ENCODE data around the gene POLR3H. TPM values are rescaled to one million over a fixed set of nuclear protein-coding genes. Genes with fewer than 3 reads are reported as not detected.

The POLR3H gene
- total and polyA plus RNA-seq, 2 donors (not counting 1 experiment from before 2014, with no cell fraction given): 12.4 to 32.1 TPM

- H3K36me3 ChIP-seq (replicated peaks in 1 of 2; ENCODE audit: control extremely low read depth in 1 of 2, control insufficient read depth in 1 of 2, extremely low read depth in 1 of 2, insufficient read depth in 2 of 2, low read length in 1 of 2): peaks cover 0 to 20% of the 10 kb centered on the region in 2 experiments
- H3K27ac ChIP-seq (ENCODE audit: low read length in 2 of 2): no peak overlapping the region
- Mint-ChIP-seq H3K9me3 (ENCODE audit: insufficient read depth) (no peaks in the 10 kb centered on the region), H3K4me3 (no peak overlapping the region), H3K27ac (no peak overlapping the region), H3K27me3 (no peaks in the 10 kb centered on the region), H3K4me1 (no peaks in the 10 kb centered on the region)
- no peaks in the 10 kb centered on the region for H4K20me1 ChIP-seq (ENCODE audit: control insufficient read depth, insufficient read depth, low read length, poor library complexity, severe bottlenecking)
- intact Hi-C loops (cut with micrococcal nuclease): no loop called here
- ChIA-PET CTCF (no interaction called here), POLR2A (interaction anchor here (0.6 kb wide), 1 partner anchor 314 kb away, joined by 3 read pairs; no protein-coding TSS in a partner anchor)
- no peak overlapping the region for H3K9ac ChIP-seq (ENCODE audit: low read length)
- 98% methylated on average over 8 of the region's 9 CpGs for WGBS (ENCODE audit: insufficient coverage)
- H3K4me1 ChIP-seq (ENCODE audit: control insufficient read depth in 2 of 2, insufficient read depth in 2 of 2, low read length in 2 of 2): no peaks in the 10 kb centered on the region
- no peak overlapping the region for H3K4me2 ChIP-seq (replicated peaks; ENCODE audit: low read depth, low read length, poor library complexity, severe bottlenecking)
- H3K4me3 ChIP-seq (ENCODE audit: control extremely low read depth in 1 of 5, extremely low read depth in 1 of 5, insufficient read depth in 1 of 5, low read depth in 2 of 5, low read length in 4 of 5): no peak overlapping the region
- no peak overlapping the region for H2AFZ ChIP-seq (ENCODE audit: insufficient read depth, low read depth, low read length, poor library complexity, severe bottlenecking)
- ATAC-seq (ENCODE audit: low read depth) (no peak), DNase-seq (no peak)
- H3K79me2 ChIP-seq (ENCODE audit: control insufficient read depth, insufficient read depth, low read length): no peaks in the 10 kb centered on the region
- no peaks in the 10 kb centered on the region for H3K27me3 ChIP-seq (replicated peaks in 1 of 4; ENCODE audit: control extremely low read depth in 1 of 4, control insufficient read depth in 3 of 4, insufficient read depth in 4 of 4, low read length in 3 of 4)
- TF ChIP-seq, protein P1, sequence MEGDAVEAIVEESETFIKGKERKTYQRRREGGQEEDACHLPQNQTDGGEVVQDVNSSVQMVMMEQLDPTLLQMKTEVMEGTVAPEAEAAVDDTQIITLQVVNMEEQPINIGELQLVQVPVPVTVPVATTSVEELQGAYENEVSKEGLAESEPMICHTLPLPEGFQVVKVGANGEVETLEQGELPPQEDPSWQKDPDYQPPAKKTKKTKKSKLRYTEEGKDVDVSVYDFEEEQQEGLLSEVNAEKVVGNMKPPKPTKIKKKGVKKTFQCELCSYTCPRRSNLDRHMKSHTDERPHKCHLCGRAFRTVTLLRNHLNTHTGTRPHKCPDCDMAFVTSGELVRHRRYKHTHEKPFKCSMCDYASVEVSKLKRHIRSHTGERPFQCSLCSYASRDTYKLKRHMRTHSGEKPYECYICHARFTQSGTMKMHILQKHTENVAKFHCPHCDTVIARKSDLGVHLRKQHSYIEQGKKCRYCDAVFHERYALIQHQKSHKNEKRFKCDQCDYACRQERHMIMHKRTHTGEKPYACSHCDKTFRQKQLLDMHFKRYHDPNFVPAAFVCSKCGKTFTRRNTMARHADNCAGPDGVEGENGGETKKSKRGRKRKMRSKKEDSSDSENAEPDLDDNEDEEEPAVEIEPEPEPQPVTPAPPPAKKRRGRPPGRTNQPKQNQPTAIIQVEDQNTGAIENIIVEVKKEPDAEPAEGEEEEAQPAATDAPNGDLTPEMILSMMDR (IDR thresholded peaks at IDR 0.05): no peak
- no peak for TF ChIP-seq EZH2 (IDR thresholded peaks at IDR 0.05; ENCODE audit: borderline replicate concordance, insufficient read depth, low read depth, low read length, poor library complexity, severe bottlenecking)
- no peaks in the 10 kb centered on the region for H3K9me3 ChIP-seq (ENCODE audit: control extremely low read depth in 1 of 3, control insufficient read depth in 2 of 3, insufficient read depth in 1 of 3, low read length in 2 of 3)
Observed at GRCh38 chr22:41578818-41579217, 34.5 kb upstream of the POLR3H start.

DNA sequence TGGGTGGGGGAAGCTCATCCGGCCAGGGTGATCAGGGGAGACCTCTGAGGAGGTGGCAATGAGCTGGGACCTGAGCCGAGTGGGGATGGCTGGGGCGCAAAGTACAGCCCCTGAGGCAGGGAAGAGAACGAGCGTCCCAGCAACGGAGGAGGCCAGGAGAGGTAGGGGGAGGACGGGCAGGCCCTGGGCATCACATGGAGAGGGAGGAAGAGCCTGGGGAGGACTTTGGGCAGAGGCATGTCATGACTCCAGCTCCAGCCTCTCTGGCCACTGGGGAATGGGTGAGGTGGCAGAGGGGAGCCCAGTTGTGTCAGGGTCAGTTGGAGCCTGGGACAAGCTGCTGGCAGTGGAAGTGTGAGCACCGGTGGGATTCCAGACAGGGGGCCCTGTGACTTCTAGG, 33.8 kb upstream of the POLR3H start:
- intact Hi-C loops (cut with micrococcal nuclease): no loop called here
- Histone ChIP-seq H3K27me3 (replicated peaks in 1 of 4; ENCODE audit: control extremely low read depth in 1 of 4, control insufficient read depth in 3 of 4, insufficient read depth in 4 of 4, low read length in 3 of 4) (no peaks in the 10 kb centered on the region), H2AFZ (ENCODE audit: insufficient read depth, low read depth, low read length, poor library complexity, severe bottlenecking) (no peak overlapping the region), H3K4me2 (replicated peaks; ENCODE audit: low read depth, low read length, poor library complexity, severe bottlenecking) (no peak overlapping the region), H3K36me3 (replicated peaks in 1 of 2; ENCODE audit: control extremely low read depth in 1 of 2, control insufficient read depth in 1 of 2, extremely low read depth in 1 of 2, insufficient read depth in 2 of 2, low read length in 1 of 2) (peaks cover 0 to 16% of the 10 kb centered on the region in 2 experiments), H3K79me2 (ENCODE audit: control insufficient read depth, insufficient read depth, low read length) (no peaks in the 10 kb centered on the region), H4K20me1 (ENCODE audit: control insufficient read depth, insufficient read depth, low read length, poor library complexity, severe bottlenecking) (no peaks in the 10 kb centered on the region), H3K4me3 (ENCODE audit: control extremely low read depth in 1 of 5, extremely low read depth in 1 of 5, insufficient read depth in 1 of 5, low read depth in 2 of 5, low read length in 4 of 5) (no peak overlapping the region), H3K27ac (ENCODE audit: low read length in 2 of 2) (no peak overlapping the region), H3K9me3 (ENCODE audit: control extremely low read depth in 1 of 3, control insufficient read depth in 2 of 3, insufficient read depth in 1 of 3, low read length in 2 of 3) (no peaks in the 10 kb centered on the region), H3K4me1 (ENCODE audit: control insufficient read depth in 2 of 2, insufficient read depth in 2 of 2, low read length in 2 of 2) (no peaks in the 10 kb centered on the region), H3K9ac (ENCODE audit: low read length) (no peak overlapping the region)
- ChIA-PET CTCF (interaction anchor here (1.3 kb wide), 1 partner anchor 175 kb away, joined by 4 read pairs; no protein-coding TSS in a partner anchor), POLR2A (no interaction called here)
- DNase-seq (no peak), ATAC-seq (ENCODE audit: low read depth) (no peak)
- H3K4me3 Mint-ChIP-seq: no peak overlapping the region
- TF ChIP-seq, protein P1 (IDR thresholded peaks at IDR 0.05): no peak
- TF ChIP-seq EZH2 (IDR thresholded peaks at IDR 0.05; ENCODE audit: borderline replicate concordance, insufficient read depth, low read depth, low read length, poor library complexity, severe bottlenecking): no peak
- no peak overlapping the region for H3K27ac Mint-ChIP-seq
- no peaks in the 10 kb centered on the region for H3K4me1 Mint-ChIP-seq
- WGBS (ENCODE audit: insufficient coverage): 98% methylated on average over 8 of the region's 8 CpGs
- H3K27me3 Mint-ChIP-seq: no peaks in the 10 kb centered on the region
- H3K9me3 Mint-ChIP-seq (ENCODE audit: insufficient read depth): no peaks in the 10 kb centered on the region

All from B cell (primary cell).